ENCODE results near the gene IRAK2.

GRCh38 chr3:10121064-10121463 is 43.7 kb upstream of the IRAK2 start:
- TF ChIP-seq TAF1 (IDR thresholded peaks at IDR 0.05; ENCODE audit: borderline replicate concordance, insufficient read depth, low read length): no peak
- TF ChIP-seq, protein P1, sequence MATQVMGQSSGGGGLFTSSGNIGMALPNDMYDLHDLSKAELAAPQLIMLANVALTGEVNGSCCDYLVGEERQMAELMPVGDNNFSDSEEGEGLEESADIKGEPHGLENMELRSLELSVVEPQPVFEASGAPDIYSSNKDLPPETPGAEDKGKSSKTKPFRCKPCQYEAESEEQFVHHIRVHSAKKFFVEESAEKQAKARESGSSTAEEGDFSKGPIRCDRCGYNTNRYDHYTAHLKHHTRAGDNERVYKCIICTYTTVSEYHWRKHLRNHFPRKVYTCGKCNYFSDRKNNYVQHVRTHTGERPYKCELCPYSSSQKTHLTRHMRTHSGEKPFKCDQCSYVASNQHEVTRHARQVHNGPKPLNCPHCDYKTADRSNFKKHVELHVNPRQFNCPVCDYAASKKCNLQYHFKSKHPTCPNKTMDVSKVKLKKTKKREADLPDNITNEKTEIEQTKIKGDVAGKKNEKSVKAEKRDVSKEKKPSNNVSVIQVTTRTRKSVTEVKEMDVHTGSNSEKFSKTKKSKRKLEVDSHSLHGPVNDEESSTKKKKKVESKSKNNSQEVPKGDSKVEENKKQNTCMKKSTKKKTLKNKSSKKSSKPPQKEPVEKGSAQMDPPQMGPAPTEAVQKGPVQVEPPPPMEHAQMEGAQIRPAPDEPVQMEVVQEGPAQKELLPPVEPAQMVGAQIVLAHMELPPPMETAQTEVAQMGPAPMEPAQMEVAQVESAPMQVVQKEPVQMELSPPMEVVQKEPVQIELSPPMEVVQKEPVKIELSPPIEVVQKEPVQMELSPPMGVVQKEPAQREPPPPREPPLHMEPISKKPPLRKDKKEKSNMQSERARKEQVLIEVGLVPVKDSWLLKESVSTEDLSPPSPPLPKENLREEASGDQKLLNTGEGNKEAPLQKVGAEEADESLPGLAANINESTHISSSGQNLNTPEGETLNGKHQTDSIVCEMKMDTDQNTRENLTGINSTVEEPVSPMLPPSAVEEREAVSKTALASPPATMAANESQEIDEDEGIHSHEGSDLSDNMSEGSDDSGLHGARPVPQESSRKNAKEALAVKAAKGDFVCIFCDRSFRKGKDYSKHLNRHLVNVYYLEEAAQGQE (IDR thresholded peaks at IDR 0.05; ENCODE audit: insufficient read depth in 1 of 2, low read depth in 2 of 2, low read length in 2 of 2): no peak
- no peak for TF ChIP-seq POLR2AphosphoS5 (IDR thresholded peaks at IDR 0.05; ENCODE audit: low read depth, low read length)
- TF ChIP-seq FOXP2 (optimal IDR thresholded peaks at IDR 0.05; ENCODE audit: borderline replicate concordance, extremely low read depth, extremely low read length, insufficient read depth): no peak
